ENCODE measurements around the gene AOAH.

The AOAH gene

GRCh38 chr7:36659638-36660341 lies 64.5 kb downstream of the AOAH start:
- Histone ChIP-seq H3K27ac (replicated peaks) (no peak overlapping the region), H3K4me3 (replicated peaks; ENCODE audit: insufficient read depth, low read length) (no peak overlapping the region), H3K27me3 (ENCODE audit: insufficient read depth, poor library complexity, severe bottlenecking) (no peaks in the 10 kb centered on the region)
- TF ChIP-seq GABPA (IDR thresholded peaks at IDR 0.05; ENCODE audit: low read depth) (no peak), REST (IDR thresholded peaks at IDR 0.05; ENCODE audit: insufficient replicate concordance, low read depth) (no peak), POLR2AphosphoS5 (IDR thresholded peaks at IDR 0.05; ENCODE audit: low read depth) (no peak), CTCF (IDR thresholded peaks at IDR 0.05; ENCODE audit: insufficient read depth, low read length) (no peak), SPI1 (IDR thresholded peaks at IDR 0.05; ENCODE audit: borderline replicate concordance, low read depth) (no peak)
- DNase-seq (ENCODE audit: low read depth in 1 of 2, low spot score in 1 of 2) = no peak

DNA sequence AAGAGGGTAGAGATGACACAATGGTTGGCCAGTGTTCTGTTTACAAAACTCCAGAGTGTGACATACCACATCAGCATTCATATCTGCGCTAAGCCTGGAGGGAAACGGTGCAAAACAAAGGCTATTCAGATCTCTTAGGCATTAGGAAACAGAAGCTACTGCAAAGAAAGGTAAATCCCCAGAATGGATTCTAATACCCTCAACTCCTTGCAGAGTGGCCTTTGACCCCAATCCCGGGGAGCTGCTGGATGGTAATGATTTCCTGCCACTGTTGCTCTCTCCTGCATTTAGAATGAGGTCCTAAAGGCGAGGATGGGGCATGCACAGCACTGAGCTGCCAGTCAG lies 65.2 kb downstream of the AOAH start:
- DNase-seq (ENCODE audit: low read depth in 1 of 2, low spot score in 1 of 2) = no peak
- no peak for TF ChIP-seq POLR2AphosphoS5 (IDR thresholded peaks at IDR 0.05; ENCODE audit: low read depth)
- TF ChIP-seq SPI1 (IDR thresholded peaks at IDR 0.05; ENCODE audit: borderline replicate concordance, low read depth) = no peak
- TF ChIP-seq REST (IDR thresholded peaks at IDR 0.05; ENCODE audit: insufficient replicate concordance, low read depth) = no peak
- no peak for TF ChIP-seq CTCF (IDR thresholded peaks at IDR 0.05; ENCODE audit: insufficient read depth, low read length)
- no peak for TF ChIP-seq GABPA (IDR thresholded peaks at IDR 0.05; ENCODE audit: low read depth)
- Histone ChIP-seq H3K27me3 (ENCODE audit: insufficient read depth, poor library complexity, severe bottlenecking) (no peaks in the 10 kb centered on the region), H3K27ac (replicated peaks) (no peak overlapping the region), H3K4me3 (replicated peaks; ENCODE audit: insufficient read depth, low read length) (no peak overlapping the region)

DNA sequence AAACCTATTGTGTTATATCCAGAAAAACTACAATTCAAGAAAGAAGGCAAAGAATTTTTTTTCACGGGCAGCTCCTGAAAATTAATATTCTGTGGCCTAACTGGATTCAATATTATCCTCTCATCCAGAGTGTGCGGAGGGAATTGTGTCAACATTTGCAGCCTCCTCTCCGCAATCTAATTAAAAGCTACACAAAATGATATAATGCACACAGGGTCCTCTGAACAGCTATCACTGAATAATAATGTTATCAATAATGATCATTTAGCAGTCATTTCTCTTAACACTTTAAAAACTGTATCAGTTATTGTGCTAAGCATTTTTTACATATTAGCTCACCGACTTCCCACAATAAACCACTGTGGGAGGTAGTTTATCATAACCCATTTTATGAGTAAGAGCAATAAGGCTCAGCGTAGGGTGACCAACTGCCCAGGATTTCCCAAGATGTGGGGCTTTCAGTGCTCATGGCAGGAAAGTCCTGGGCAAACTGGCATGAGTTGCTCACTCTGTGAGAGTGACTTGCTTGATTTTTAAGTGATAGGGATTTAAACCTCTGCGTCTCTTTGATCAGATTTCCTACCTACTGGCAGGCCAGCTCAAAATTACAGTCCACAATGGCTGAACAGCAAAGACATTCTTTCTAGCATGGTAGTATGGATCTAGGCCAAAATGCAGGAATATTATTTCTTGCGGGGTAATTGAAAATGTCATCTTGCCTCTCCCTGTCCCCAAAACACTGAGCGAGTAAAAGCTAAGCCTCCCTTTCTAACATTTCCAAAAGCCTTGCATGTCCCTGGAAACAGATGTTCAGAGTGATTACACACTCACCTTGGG lies 65.7 kb downstream of the AOAH start:
- no peak for DNase-seq (ENCODE audit: low read depth in 1 of 2, low spot score in 1 of 2)
- Histone ChIP-seq H3K27me3 (ENCODE audit: insufficient read depth, poor library complexity, severe bottlenecking) (no peaks in the 10 kb centered on the region), H3K4me3 (replicated peaks; ENCODE audit: insufficient read depth, low read length) (no peak overlapping the region), H3K27ac (replicated peaks) (no peak overlapping the region)
- TF ChIP-seq GABPA (IDR thresholded peaks at IDR 0.05; ENCODE audit: low read depth) = no peak
- no peak for TF ChIP-seq SPI1 (IDR thresholded peaks at IDR 0.05; ENCODE audit: borderline replicate concordance, low read depth)
- no peak for TF ChIP-seq CTCF (IDR thresholded peaks at IDR 0.05; ENCODE audit: insufficient read depth, low read length)
- no peak for TF ChIP-seq POLR2AphosphoS5 (IDR thresholded peaks at IDR 0.05; ENCODE audit: low read depth)
- no peak for TF ChIP-seq REST (IDR thresholded peaks at IDR 0.05; ENCODE audit: insufficient replicate concordance, low read depth)
